Stimulated activated CD8-positive, alpha-beta memory T cell treated with anti-CD3 and anti-CD28 coated beads, Interleukin-7, amount 100 ng/mL, for 1 hour (primary cell): ENCODE results near the gene INSIG1.

Experiments used
- DNase-seq, 2 donors: peaks; one replicate each; pipeline ENCODE4 v3.0.0-alpha.2; 2020; ENCODE audit warnings: low read depth in 2 of 2

Gene INSIG1

GRCh38 chr7:155349601-155350331 is 52.1 kb downstream of the INSIG1 start:
- DNase-seq, result no peak

GRCh38 chr7:155351120-155351870 is 53.6 kb downstream of the INSIG1 start:
- DNase-seq, result no peak

GRCh38 chr7:155352076-155352752 is 54.5 kb downstream of the INSIG1 start:
- no peak for DNase-seq

- DNase-seq, result no peak
Observed at GRCh38 chr7:155352753-155353115, 55.1 kb downstream of the INSIG1 start.

- no peak for DNase-seq
Observed at GRCh38 chr7:155353256-155353897, 55.7 kb downstream of the INSIG1 start.

GRCh38 chr7:155354371-155355048 is 56.8 kb downstream of the INSIG1 start:
- no peak for DNase-seq

- no peak for DNase-seq
Observed at GRCh38 chr7:155355176-155355575, 57.5 kb downstream of the INSIG1 start.

- DNase-seq, result no peak
Observed at GRCh38 chr7:155355745-155356144, 58.1 kb downstream of the INSIG1 start.

GRCh38 chr7:155356323-155357105 is 58.8 kb downstream of the INSIG1 start:
- no peak for DNase-seq

- no peak for DNase-seq
Observed at GRCh38 chr7:155357573-155358041, 59.9 kb downstream of the INSIG1 start.

- no peak for DNase-seq
Observed at GRCh38 chr7:155358066-155358947, 60.6 kb downstream of the INSIG1 start.

- no peak for DNase-seq
Observed at GRCh38 chr7:155358948-155359712, 61.5 kb downstream of the INSIG1 start.
